ENCODE results near the gene CATSPER3.

CATSPER3 gene

GRCh38 chr5:134945041-134945440 lies 22.7 kb upstream of the CATSPER3 start:
- Histone ChIP-seq H3K4me1 (ENCODE audit: control insufficient read depth, insufficient read depth, low read length) (no peaks in the 10 kb centered on the region), H3K27me3 (ENCODE audit: control insufficient read depth, insufficient read depth, low read length) (no peaks in the 10 kb centered on the region), H3K4me3 (ENCODE audit: low read depth, low read length) (no peak overlapping the region), H3K9ac (ENCODE audit: low read depth, low read length) (no peak overlapping the region), H3K9me3 (ENCODE audit: control insufficient read depth, insufficient read depth, low read length) (no peaks in the 10 kb centered on the region), H3K27ac (ENCODE audit: low read depth, low read length) (no peak overlapping the region), H3K36me3 (ENCODE audit: control insufficient read depth, insufficient read depth, low read length) (0 out of 2 replicates have a peak, but pooled peaks cover under 1% of the 10 kb centered on the region)

GRCh38 chr5:134948911-134949310 lies 18.8 kb upstream of the CATSPER3 start:
- no peaks in the 10 kb centered on the region for H3K4me1 ChIP-seq (ENCODE audit: control insufficient read depth, insufficient read depth, low read length)
- no peaks in the 10 kb centered on the region for H3K27me3 ChIP-seq (ENCODE audit: control insufficient read depth, insufficient read depth, low read length)
- no peak overlapping the region for H3K9ac ChIP-seq (ENCODE audit: low read depth, low read length)
- no peak overlapping the region for H3K27ac ChIP-seq (ENCODE audit: low read depth, low read length)
- H3K36me3 ChIP-seq (ENCODE audit: control insufficient read depth, insufficient read depth, low read length), result no peaks in the 10 kb centered on the region
- H3K4me3 ChIP-seq (ENCODE audit: low read depth, low read length), result no peak overlapping the region
- 0 out of 2 replicates have a peak, but pooled peaks cover 2% of the 10 kb centered on the region for H3K9me3 ChIP-seq (ENCODE audit: control insufficient read depth, insufficient read depth, low read length)

GRCh38 chr5:134949316-134949715 lies 18.4 kb upstream of the CATSPER3 start:
- no peaks in the 10 kb centered on the region for H3K27me3 ChIP-seq (ENCODE audit: control insufficient read depth, insufficient read depth, low read length)
- H3K4me1 ChIP-seq (ENCODE audit: control insufficient read depth, insufficient read depth, low read length), result no peaks in the 10 kb centered on the region
- no peak overlapping the region for H3K27ac ChIP-seq (ENCODE audit: low read depth, low read length)
- 0 out of 2 replicates have a peak, but pooled peaks cover 3% of the 10 kb centered on the region for H3K9me3 ChIP-seq (ENCODE audit: control insufficient read depth, insufficient read depth, low read length)
- H3K36me3 ChIP-seq (ENCODE audit: control insufficient read depth, insufficient read depth, low read length), result no peaks in the 10 kb centered on the region
- no peak overlapping the region for H3K9ac ChIP-seq (ENCODE audit: low read depth, low read length)
- no peak overlapping the region for H3K4me3 ChIP-seq (ENCODE audit: low read depth, low read length)

- Histone ChIP-seq H3K9ac (ENCODE audit: low read depth, low read length) (no peak overlapping the region), H3K9me3 (ENCODE audit: control insufficient read depth, insufficient read depth, low read length) (0 out of 2 replicates have a peak, but pooled peaks cover 3% of the 10 kb centered on the region), H3K27me3 (ENCODE audit: control insufficient read depth, insufficient read depth, low read length) (no peaks in the 10 kb centered on the region), H3K36me3 (ENCODE audit: control insufficient read depth, insufficient read depth, low read length) (peaks cover 16% of the 10 kb centered on the region), H3K4me3 (ENCODE audit: low read depth, low read length) (no peak overlapping the region), H3K27ac (ENCODE audit: low read depth, low read length) (peak overlapping the region; percentile 89), H3K4me1 (ENCODE audit: control insufficient read depth, insufficient read depth, low read length) (peaks cover 17% of the 10 kb centered on the region)
These were observed 9.6 kb upstream of the CATSPER3 start for GRCh38 chr5:134957920-134958608.

- no peaks in the 10 kb centered on the region for H3K27me3 ChIP-seq (ENCODE audit: control insufficient read depth, insufficient read depth, low read length)
These were observed 9.0 kb upstream of the CATSPER3 start for GRCh38 chr5:134958755-134959154.

GRCh38 chr5:134963098-134963497 lies 4.6 kb upstream of the CATSPER3 start:
- Histone ChIP-seq H3K4me3 (ENCODE audit: low read depth, low read length) (no peak overlapping the region), H3K27me3 (ENCODE audit: control insufficient read depth, insufficient read depth, low read length) (no peaks in the 10 kb centered on the region), H3K4me1 (ENCODE audit: control insufficient read depth, insufficient read depth, low read length) (peaks cover 13% of the 10 kb centered on the region), H3K27ac (ENCODE audit: low read depth, low read length) (no peak overlapping the region), H3K9me3 (ENCODE audit: control insufficient read depth, insufficient read depth, low read length) (no peaks in the 10 kb centered on the region), H3K36me3 (ENCODE audit: control insufficient read depth, insufficient read depth, low read length) (peaks cover 28% of the 10 kb centered on the region), H3K9ac (ENCODE audit: low read depth, low read length) (no peak overlapping the region)

More at GRCh38 chr5:134958755-134959154, 9.0 kb upstream of the CATSPER3 start:
- H3K27ac ChIP-seq (ENCODE audit: low read depth, low read length), result peak overlapping the region; percentile 89
- no peak overlapping the region for H3K9ac ChIP-seq (ENCODE audit: low read depth, low read length)
- peaks cover 17% of the 10 kb centered on the region for H3K4me1 ChIP-seq (ENCODE audit: control insufficient read depth, insufficient read depth, low read length)
- 0 out of 2 replicates have a peak, but pooled peaks cover 3% of the 10 kb centered on the region for H3K9me3 ChIP-seq (ENCODE audit: control insufficient read depth, insufficient read depth, low read length)
- H3K36me3 ChIP-seq (ENCODE audit: control insufficient read depth, insufficient read depth, low read length), result peaks cover 16% of the 10 kb centered on the region
- no peak overlapping the region for H3K4me3 ChIP-seq (ENCODE audit: low read depth, low read length)

GRCh38 chr5:134964359-134965270 lies 3.1 kb upstream of the CATSPER3 start:
- H3K4me1 ChIP-seq (ENCODE audit: control insufficient read depth, insufficient read depth, low read length), result no peaks in the 10 kb centered on the region
- H3K27me3 ChIP-seq (ENCODE audit: control insufficient read depth, insufficient read depth, low read length), result no peaks in the 10 kb centered on the region
- peaks cover 28% of the 10 kb centered on the region for H3K36me3 ChIP-seq (ENCODE audit: control insufficient read depth, insufficient read depth, low read length)
- H3K27ac ChIP-seq (ENCODE audit: low read depth, low read length), result no peak overlapping the region
- no peaks in the 10 kb centered on the region for H3K9me3 ChIP-seq (ENCODE audit: control insufficient read depth, insufficient read depth, low read length)
- no peak overlapping the region for H3K4me3 ChIP-seq (ENCODE audit: low read depth, low read length)
- H3K9ac ChIP-seq (ENCODE audit: low read depth, low read length), result no peak overlapping the region

- H3K9me3 ChIP-seq (ENCODE audit: control insufficient read depth, insufficient read depth, low read length), result no peaks in the 10 kb centered on the region
These were observed 2.4 kb upstream of the CATSPER3 start for GRCh38 chr5:134965271-134965825.

GRCh38 chr5:134968055-134968454 lies 348 bp downstream of the CATSPER3 start:
- H3K4me3 ChIP-seq (ENCODE audit: low read depth, low read length), result no peak overlapping the region
- no peaks in the 10 kb centered on the region for H3K9me3 ChIP-seq (ENCODE audit: control insufficient read depth, insufficient read depth, low read length)
- H3K27ac ChIP-seq (ENCODE audit: low read depth, low read length), result no peak overlapping the region
- peaks cover 12% of the 10 kb centered on the region for H3K36me3 ChIP-seq (ENCODE audit: control insufficient read depth, insufficient read depth, low read length)
- H3K27me3 ChIP-seq (ENCODE audit: control insufficient read depth, insufficient read depth, low read length), result no peaks in the 10 kb centered on the region
- H3K4me1 ChIP-seq (ENCODE audit: control insufficient read depth, insufficient read depth, low read length), result no peaks in the 10 kb centered on the region
- H3K9ac ChIP-seq (ENCODE audit: low read depth, low read length), result no peak overlapping the region

More at GRCh38 chr5:134965271-134965825, 2.4 kb upstream of the CATSPER3 start:
- Histone ChIP-seq H3K36me3 (ENCODE audit: control insufficient read depth, insufficient read depth, low read length) (peaks cover 26% of the 10 kb centered on the region), H3K4me3 (ENCODE audit: low read depth, low read length) (no peak overlapping the region), H3K27me3 (ENCODE audit: control insufficient read depth, insufficient read depth, low read length) (no peaks in the 10 kb centered on the region), H3K9ac (ENCODE audit: low read depth, low read length) (no peak overlapping the region), H3K27ac (ENCODE audit: low read depth, low read length) (no peak overlapping the region), H3K4me1 (ENCODE audit: control insufficient read depth, insufficient read depth, low read length) (no peaks in the 10 kb centered on the region)

- Histone ChIP-seq H3K36me3 (ENCODE audit: control insufficient read depth, insufficient read depth, low read length) (peaks cover 9% of the 10 kb centered on the region), H3K4me3 (ENCODE audit: low read depth, low read length) (no peak overlapping the region), H3K27me3 (ENCODE audit: control insufficient read depth, insufficient read depth, low read length) (no peaks in the 10 kb centered on the region), H3K27ac (ENCODE audit: low read depth, low read length) (no peak overlapping the region), H3K9me3 (ENCODE audit: control insufficient read depth, insufficient read depth, low read length) (no peaks in the 10 kb centered on the region), H3K9ac (ENCODE audit: low read depth, low read length) (no peak overlapping the region), H3K4me1 (ENCODE audit: control insufficient read depth, insufficient read depth, low read length) (no peaks in the 10 kb centered on the region)
These were observed 1.5 kb downstream of the CATSPER3 start for GRCh38 chr5:134969166-134969565.

Measured in HUES48 (cell line).